ENCODE data around the gene TBC1D9.

DNA sequence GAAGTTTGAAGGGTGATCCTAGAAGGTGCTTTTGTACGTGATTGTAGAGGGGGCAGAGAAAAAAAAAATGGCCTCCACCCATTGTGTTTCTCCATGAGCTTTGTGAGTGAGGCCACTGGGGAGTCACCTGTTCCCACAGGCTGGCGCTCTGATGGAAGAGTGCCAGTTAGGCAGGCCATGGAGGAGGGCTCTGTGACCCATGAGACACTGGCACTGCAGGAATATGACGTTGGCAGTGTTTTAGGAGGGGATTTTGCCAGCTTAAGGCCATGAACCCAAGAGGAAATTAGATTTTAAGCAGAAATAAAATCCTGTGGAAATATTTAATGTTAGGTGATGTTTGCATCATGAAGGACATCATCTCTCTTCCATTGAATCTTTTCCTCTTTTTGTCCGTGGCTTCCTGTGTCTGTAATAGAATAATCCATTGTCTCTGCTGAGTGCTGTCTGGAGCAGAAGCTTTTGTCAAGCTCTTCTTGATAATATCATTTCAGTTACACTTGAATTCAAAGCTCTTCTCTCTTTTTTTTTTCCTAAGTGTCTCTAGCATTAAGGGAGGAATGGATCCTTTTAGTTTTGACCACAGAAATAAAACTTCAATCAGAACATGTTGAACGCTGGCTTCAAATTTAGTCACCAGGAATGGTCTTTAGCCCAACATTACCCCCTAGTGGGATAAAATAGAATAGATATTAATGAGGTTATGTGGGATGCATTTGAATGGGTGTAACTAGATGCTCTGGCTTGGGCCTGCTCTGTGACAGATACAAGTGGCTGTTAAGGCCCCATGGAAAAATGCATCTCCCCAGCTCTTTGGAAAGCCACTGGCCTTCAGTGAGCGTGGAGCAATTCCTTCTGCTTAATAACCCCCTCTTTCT, 146.4 kb downstream of the TBC1D9 start:
- TF ChIP-seq FOSL1 (IDR thresholded peaks at IDR 0.05; ENCODE audit: low read depth), result no peak
- TF ChIP-seq, protein P1, sequence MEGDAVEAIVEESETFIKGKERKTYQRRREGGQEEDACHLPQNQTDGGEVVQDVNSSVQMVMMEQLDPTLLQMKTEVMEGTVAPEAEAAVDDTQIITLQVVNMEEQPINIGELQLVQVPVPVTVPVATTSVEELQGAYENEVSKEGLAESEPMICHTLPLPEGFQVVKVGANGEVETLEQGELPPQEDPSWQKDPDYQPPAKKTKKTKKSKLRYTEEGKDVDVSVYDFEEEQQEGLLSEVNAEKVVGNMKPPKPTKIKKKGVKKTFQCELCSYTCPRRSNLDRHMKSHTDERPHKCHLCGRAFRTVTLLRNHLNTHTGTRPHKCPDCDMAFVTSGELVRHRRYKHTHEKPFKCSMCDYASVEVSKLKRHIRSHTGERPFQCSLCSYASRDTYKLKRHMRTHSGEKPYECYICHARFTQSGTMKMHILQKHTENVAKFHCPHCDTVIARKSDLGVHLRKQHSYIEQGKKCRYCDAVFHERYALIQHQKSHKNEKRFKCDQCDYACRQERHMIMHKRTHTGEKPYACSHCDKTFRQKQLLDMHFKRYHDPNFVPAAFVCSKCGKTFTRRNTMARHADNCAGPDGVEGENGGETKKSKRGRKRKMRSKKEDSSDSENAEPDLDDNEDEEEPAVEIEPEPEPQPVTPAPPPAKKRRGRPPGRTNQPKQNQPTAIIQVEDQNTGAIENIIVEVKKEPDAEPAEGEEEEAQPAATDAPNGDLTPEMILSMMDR (IDR thresholded peaks at IDR 0.05 in 2 of 3, conservative IDR thresholded peaks at IDR 0.05 in 1 of 3; ENCODE audit: borderline replicate concordance in 1 of 3, insufficient read depth in 1 of 3, low read depth in 2 of 3, low read length in 2 of 3), result peak; percentile 41 to 77 (median 65); a peak in 5 of 6 replicates
- TF ChIP-seq JUND (IDR thresholded peaks at IDR 0.05), result no peak
- TF ChIP-seq POLR2AphosphoS5 (IDR thresholded peaks at IDR 0.05; ENCODE audit: low read depth, low read length), result no peak
- TF ChIP-seq SP1 (IDR thresholded peaks at IDR 0.05; ENCODE audit: low read depth), result no peak
- TF ChIP-seq, protein P2, sequence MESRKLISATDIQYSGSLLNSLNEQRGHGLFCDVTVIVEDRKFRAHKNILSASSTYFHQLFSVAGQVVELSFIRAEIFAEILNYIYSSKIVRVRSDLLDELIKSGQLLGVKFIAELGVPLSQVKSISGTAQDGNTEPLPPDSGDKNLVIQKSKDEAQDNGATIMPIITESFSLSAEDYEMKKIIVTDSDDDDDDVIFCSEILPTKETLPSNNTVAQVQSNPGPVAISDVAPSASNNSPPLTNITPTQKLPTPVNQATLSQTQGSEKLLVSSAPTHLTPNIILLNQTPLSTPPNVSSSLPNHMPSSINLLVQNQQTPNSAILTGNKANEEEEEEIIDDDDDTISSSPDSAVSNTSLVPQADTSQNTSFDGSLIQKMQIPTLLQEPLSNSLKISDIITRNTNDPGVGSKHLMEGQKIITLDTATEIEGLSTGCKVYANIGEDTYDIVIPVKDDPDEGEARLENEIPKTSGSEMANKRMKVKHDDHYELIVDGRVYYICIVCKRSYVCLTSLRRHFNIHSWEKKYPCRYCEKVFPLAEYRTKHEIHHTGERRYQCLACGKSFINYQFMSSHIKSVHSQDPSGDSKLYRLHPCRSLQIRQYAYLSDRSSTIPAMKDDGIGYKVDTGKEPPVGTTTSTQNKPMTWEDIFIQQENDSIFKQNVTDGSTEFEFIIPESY (IDR thresholded peaks at IDR 0.05; ENCODE audit: extremely low read depth, insufficient replicate concordance, low read length), result no peak
- TF ChIP-seq EZH2 (IDR thresholded peaks at IDR 0.05), result no peak
- TF ChIP-seq, protein P3, sequence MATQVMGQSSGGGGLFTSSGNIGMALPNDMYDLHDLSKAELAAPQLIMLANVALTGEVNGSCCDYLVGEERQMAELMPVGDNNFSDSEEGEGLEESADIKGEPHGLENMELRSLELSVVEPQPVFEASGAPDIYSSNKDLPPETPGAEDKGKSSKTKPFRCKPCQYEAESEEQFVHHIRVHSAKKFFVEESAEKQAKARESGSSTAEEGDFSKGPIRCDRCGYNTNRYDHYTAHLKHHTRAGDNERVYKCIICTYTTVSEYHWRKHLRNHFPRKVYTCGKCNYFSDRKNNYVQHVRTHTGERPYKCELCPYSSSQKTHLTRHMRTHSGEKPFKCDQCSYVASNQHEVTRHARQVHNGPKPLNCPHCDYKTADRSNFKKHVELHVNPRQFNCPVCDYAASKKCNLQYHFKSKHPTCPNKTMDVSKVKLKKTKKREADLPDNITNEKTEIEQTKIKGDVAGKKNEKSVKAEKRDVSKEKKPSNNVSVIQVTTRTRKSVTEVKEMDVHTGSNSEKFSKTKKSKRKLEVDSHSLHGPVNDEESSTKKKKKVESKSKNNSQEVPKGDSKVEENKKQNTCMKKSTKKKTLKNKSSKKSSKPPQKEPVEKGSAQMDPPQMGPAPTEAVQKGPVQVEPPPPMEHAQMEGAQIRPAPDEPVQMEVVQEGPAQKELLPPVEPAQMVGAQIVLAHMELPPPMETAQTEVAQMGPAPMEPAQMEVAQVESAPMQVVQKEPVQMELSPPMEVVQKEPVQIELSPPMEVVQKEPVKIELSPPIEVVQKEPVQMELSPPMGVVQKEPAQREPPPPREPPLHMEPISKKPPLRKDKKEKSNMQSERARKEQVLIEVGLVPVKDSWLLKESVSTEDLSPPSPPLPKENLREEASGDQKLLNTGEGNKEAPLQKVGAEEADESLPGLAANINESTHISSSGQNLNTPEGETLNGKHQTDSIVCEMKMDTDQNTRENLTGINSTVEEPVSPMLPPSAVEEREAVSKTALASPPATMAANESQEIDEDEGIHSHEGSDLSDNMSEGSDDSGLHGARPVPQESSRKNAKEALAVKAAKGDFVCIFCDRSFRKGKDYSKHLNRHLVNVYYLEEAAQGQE (IDR thresholded peaks at IDR 0.05; ENCODE audit: low read depth), result no peak
- TF ChIP-seq POLR2A (IDR thresholded peaks at IDR 0.05; ENCODE audit: borderline replicate concordance, extremely low read depth, insufficient read depth, insufficient read length), result no peak
- no peak for TF ChIP-seq SIN3A (IDR thresholded peaks at IDR 0.05; ENCODE audit: low read depth)
- TF ChIP-seq CEBPB (IDR thresholded peaks at IDR 0.05; ENCODE audit: low read depth), result no peak
